ENCODE measurements around the gene RGPD6.
"Not testable (repeated sequence)": the region's sequence is repeated elsewhere in the genome, so short reads cannot be mapped to it uniquely, and the experiment has no call there.

The RGPD6 gene

DNA sequence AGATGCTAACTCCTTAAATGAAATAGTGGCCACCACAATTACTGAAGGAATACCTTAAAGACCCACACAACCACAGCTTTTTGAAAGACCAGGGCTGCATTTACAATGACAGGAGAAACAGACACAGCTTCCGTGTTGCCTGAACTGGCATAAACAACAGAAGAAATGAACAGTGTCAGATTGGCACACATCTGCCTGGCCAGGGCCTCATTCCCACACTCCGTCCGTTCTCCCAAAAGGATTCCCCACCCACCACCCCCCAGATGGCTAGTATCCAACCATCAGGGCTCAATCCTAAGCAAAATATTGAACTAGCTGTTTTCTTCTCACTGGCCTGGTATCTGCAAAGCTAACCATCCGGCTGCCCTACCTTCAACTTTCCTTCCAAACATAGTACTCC lies 96.9 kb downstream of the RGPD6 start:
- DNase-seq: not testable (repeated sequence)

DNA sequence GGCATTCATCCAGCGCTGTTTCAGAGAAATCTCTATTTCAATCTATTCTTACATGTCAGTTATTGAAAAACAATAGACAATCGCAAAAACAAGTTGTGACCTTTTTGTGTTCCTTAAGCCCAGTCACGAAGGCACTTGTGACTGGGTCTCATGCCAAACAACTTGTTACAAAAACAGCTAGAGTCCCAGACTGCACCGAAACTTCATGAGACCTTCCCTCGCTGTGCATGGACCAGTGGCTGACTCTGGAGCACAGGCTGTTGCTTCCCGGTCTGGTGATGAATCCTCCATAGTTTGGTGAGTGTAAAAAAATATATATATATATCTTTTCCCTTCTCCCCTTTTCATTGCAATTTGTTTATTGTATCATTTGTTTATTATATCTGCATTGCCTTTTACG lies 99.7 kb downstream of the RGPD6 start:
- not testable (repeated sequence) for DNase-seq

DNA sequence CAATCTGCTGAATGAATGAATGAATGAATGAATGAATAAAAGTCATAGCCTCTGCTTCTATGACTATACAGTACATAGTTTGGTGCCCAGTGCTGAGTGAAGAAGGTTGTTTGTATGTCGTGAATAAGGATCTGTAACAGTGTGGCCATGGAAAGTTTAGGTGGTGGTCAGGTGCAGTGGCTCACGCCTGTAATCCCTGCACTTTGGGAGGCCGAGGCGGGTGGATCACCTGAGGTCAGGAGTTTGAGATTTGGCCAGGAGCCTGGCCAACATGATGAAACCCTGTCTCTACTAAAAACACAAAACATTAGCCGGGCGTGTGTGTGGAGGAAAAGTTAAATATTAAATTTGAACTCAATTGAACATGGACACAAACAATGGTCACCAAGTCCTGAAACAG lies 100.1 kb downstream of the RGPD6 start:
- not testable (repeated sequence) for DNase-seq

DNA sequence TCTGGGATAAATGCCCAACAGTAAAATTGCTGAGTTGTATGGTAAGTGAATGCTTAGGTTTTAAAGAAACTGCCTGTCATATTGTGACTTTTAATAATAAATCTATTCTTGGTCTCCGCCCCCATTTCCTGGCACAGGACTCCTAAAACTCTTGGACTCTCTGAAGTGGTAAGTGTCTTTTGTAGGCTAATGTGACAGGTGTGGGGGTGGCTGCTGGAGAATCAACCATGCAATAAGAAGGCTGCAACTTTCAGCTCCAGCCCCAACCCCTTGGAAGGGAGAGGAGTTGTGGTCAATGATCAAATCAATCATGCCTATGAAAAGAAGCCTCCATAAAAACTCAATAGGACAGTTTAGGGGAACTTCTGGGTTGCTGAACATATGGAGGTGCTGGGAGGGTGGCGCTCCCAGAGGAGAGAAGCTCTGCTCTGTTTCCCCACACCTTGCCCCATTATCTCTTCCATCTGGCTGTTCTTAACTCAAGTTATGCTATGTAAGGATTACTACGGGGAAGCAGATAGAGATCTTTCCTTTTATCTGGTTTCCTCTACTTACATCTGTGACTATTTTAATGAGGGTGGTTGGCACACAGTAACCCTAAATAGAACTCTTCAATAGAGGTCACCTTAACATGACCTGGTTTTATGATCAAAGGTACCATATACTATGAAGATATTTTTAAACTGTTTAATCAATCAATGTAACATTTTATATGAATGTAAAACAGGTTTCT lies 101.2 kb downstream of the RGPD6 start:
- DNase-seq: not testable (repeated sequence)

GRCh38 chr2:110474898-110475297 lies 102.1 kb downstream of the RGPD6 start:
- not testable (repeated sequence) for DNase-seq

GRCh38 chr2:110473059-110473358 lies 104.0 kb downstream of the RGPD6 start:
- DNase-seq: not testable (repeated sequence)

- DNase-seq: not testable (repeated sequence)
Measured at GRCh38 chr2:110472171-110473058, 104.6 kb downstream of the RGPD6 start, which contains the start of gene LIMS4. TSS of gene LIMS4 (minus strand) at chr2:110472816. CDS start at chr2:110472778, 38 bp downstream.

GRCh38 chr2:110468921-110469320 lies 108.1 kb downstream of the RGPD6 start:
- not testable (repeated sequence) for DNase-seq

- not testable (repeated sequence) for DNase-seq
Measured at GRCh38 chr2:110465312-110465711, 111.7 kb downstream of the RGPD6 start.

Data from HCEC 1CT (cell line).